ENCODE results near the gene PRR5.

- TF ChIP-seq CTCF (CRISPR knock-in tag; IDR thresholded peaks at IDR 0.05), result no peak
- TF ChIP-seq U2AF2 (IDR thresholded peaks at IDR 0.05; ENCODE audit: low read depth, low read length), result no peak
- no peak for TF ChIP-seq SRSF1 (optimal IDR thresholded peaks at IDR 0.05; ENCODE audit: low read depth, low read length)
- TF ChIP-seq ZFX (CRISPR knock-in tag; IDR thresholded peaks at IDR 0.05; ENCODE audit: low read depth), result no peak
- no peak for TF ChIP-seq E2F1 (CRISPR knock-in tag; IDR thresholded peaks at IDR 0.05)
- no peak for TF ChIP-seq NR1H2 (CRISPR knock-in tag; IDR thresholded peaks at IDR 0.05; ENCODE audit: borderline replicate concordance, low read depth)
- no peak for TF ChIP-seq SAP130 (CRISPR knock-in tag; IDR thresholded peaks at IDR 0.05; ENCODE audit: low read depth)
- no peak for TF ChIP-seq MTF2 (CRISPR knock-in tag; IDR thresholded peaks at IDR 0.05; ENCODE audit: borderline replicate concordance)
- no peak for TF ChIP-seq MED1 (CRISPR knock-in tag; IDR thresholded peaks at IDR 0.05)
- TF ChIP-seq ARNT (IDR thresholded peaks at IDR 0.05), result no peak
- no peak for TF ChIP-seq EZH2 (conservative IDR thresholded peaks at IDR 0.05; ENCODE audit: low read depth, low read length)
- TF ChIP-seq NCOA5 (CRISPR knock-in tag; IDR thresholded peaks at IDR 0.05), result no peak
- no peak for TF ChIP-seq PRDM4 (CRISPR knock-in tag; IDR thresholded peaks at IDR 0.05; ENCODE audit: borderline replicate concordance)
These were observed 36.3 kb downstream of the PRR5 start for GRCh38 chr22:44738347-44738715.
